NT2/D1 (cell line): ENCODE data around the gene DYNLT2B.

ENCODE experiments used
- YY1 ChIP-seq: IDR thresholded peaks from 2 replicates; pipeline ENCODE4 v1.6.1; 2011; ENCODE audit not compliant: insufficient read length, insufficient read depth
- ZNF274 ChIP-seq: IDR thresholded peaks from 2 replicates; pipeline ENCODE4 v1.6.1; 2011; ENCODE audit warnings: mild to moderate bottlenecking, low read depth, low read length

DNA sequence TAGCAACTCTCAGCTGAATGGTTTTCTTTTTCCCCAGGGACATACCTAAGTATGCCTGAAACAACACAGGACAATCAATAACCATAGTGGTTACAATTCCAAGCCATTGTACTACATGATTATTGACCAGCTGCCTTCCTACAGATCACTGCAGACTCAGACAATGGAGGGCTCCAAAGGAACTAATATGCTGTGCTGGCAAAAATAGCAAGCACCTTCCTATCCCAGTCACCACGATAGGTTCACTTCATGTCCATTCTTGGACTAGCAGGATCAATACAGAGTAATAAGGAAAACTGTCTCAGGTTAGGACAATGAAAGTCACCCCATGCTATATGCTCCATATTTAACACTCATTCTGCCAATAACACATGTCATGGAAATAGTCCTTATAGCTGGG, 37.6 kb upstream of the DYNLT2B start:
- TF ChIP-seq YY1 (no peak), ZNF274 (no peak)
